ENCODE measurements around the gene BCAM.

- TF ChIP-seq POLR2A (IDR thresholded peaks at IDR 0.05; ENCODE audit: low read depth, low read length) (peak; percentile 82), POLR2AphosphoS5 (IDR thresholded peaks at IDR 0.05; ENCODE audit: insufficient read depth, low read depth, low read length) (peak; percentile 57), EZH2 (IDR thresholded peaks at IDR 0.05; ENCODE audit: borderline replicate concordance, low read depth, low read length, severe bottlenecking) (no peak), MAX (IDR thresholded peaks at IDR 0.05; ENCODE audit: insufficient read depth, insufficient read length) (peak; percentile 29), JUN (IDR thresholded peaks at IDR 0.05; ENCODE audit: borderline replicate concordance, insufficient read depth, insufficient read length, low read depth) (peak; percentile 58), FOS (IDR thresholded peaks at IDR 0.05; ENCODE audit: borderline replicate concordance, insufficient read depth, low read length) (peak; percentile 41), MYC (IDR thresholded peaks at IDR 0.05; ENCODE audit: low read depth, low read length) (no peak), GATA2 (IDR thresholded peaks at IDR 0.05; ENCODE audit: insufficient read depth, insufficient read length, low read depth, low read length) (peak; percentile 86)
- TF ChIP-seq, protein P1, sequence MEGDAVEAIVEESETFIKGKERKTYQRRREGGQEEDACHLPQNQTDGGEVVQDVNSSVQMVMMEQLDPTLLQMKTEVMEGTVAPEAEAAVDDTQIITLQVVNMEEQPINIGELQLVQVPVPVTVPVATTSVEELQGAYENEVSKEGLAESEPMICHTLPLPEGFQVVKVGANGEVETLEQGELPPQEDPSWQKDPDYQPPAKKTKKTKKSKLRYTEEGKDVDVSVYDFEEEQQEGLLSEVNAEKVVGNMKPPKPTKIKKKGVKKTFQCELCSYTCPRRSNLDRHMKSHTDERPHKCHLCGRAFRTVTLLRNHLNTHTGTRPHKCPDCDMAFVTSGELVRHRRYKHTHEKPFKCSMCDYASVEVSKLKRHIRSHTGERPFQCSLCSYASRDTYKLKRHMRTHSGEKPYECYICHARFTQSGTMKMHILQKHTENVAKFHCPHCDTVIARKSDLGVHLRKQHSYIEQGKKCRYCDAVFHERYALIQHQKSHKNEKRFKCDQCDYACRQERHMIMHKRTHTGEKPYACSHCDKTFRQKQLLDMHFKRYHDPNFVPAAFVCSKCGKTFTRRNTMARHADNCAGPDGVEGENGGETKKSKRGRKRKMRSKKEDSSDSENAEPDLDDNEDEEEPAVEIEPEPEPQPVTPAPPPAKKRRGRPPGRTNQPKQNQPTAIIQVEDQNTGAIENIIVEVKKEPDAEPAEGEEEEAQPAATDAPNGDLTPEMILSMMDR (IDR thresholded peaks at IDR 0.05; ENCODE audit: extremely low read depth in 1 of 2, insufficient read depth in 1 of 2, low read depth in 1 of 2, low read length in 2 of 2) = peak in 1 of 2 donors; percentile 4
Measured at GRCh38 chr19:44848036-44848811, 39.3 kb downstream of the BCAM start.

Data from endothelial cell of umbilical vein (primary cell).